ENCODE results near the gene COA3.

DNA sequence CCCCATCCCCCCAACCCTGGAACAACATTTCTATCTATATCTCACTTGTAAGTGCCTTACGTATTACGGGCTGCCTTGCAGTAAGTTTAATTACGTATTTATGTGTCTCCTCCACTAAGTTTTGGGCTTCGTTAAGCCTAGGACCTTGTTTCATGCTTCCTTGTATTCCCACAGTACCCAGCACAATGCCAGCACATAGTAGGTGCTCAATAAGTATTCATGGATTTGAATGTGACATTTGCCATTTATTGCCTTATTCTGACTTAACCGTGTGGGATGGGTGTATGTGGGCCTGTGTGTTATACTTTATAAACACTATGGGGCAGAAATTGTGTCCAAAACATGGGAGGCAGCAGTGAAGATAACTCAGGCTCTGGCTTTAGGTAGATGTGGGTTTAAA, 6.0 kb downstream of the COA3 start:
- no peak for TF ChIP-seq EZH2 (IDR thresholded peaks at IDR 0.05)
- no peak for TF ChIP-seq POLR2AphosphoS5 (IDR thresholded peaks at IDR 0.05; ENCODE audit: borderline replicate concordance, low read depth, low read length)
